Middle frontal gyrus (tissue), 1 donor: ENCODE data around the gene KRT5.

Source experiments
- DNase-seq: peaks from one replicate; pipeline ENCODE4 v3.0.0-alpha.2; 2015; ENCODE audit warnings: low spot score; ENCODE audit errors: extremely low spot score

KRT5 gene

GRCh38 chr12:52537101-52537500 is 16.9 kb upstream of the KRT5 start:
- DNase-seq, result no peak

- no peak for DNase-seq
Measured at GRCh38 chr12:52535574-52535973, 15.4 kb upstream of the KRT5 start.

- DNase-seq, result no peak
Measured at GRCh38 chr12:52534482-52534881, 14.3 kb upstream of the KRT5 start.

- no peak for DNase-seq
Measured at GRCh38 chr12:52533686-52534470, 13.7 kb upstream of the KRT5 start.

- no peak for DNase-seq
Measured at GRCh38 chr12:52532636-52533035, 12.4 kb upstream of the KRT5 start.

- no peak for DNase-seq
Measured at GRCh38 chr12:52531566-52532300, 11.5 kb upstream of the KRT5 start.

- DNase-seq, result no peak
Measured at GRCh38 chr12:52530905-52531304, 10.7 kb upstream of the KRT5 start.

GRCh38 chr12:52530366-52530765 is 10.2 kb upstream of the KRT5 start:
- no peak for DNase-seq

GRCh38 chr12:52529846-52530245 is 9.7 kb upstream of the KRT5 start:
- DNase-seq, result no peak

GRCh38 chr12:52529417-52529816 is 9.2 kb upstream of the KRT5 start:
- DNase-seq, result no peak

- DNase-seq, result no peak
Measured at GRCh38 chr12:52528641-52529143, 8.5 kb upstream of the KRT5 start.

- no peak for DNase-seq
Measured at GRCh38 chr12:52527121-52527800, 7.1 kb upstream of the KRT5 start.

GRCh38 chr12:52526511-52526951 is 6.3 kb upstream of the KRT5 start:
- DNase-seq, result no peak

- DNase-seq, result no peak
Measured at GRCh38 chr12:52525661-52526499, 5.7 kb upstream of the KRT5 start.

GRCh38 chr12:52524898-52525591 is 4.9 kb upstream of the KRT5 start:
- no peak for DNase-seq

- DNase-seq, result no peak
Measured at GRCh38 chr12:52524241-52524897, 4.2 kb upstream of the KRT5 start.

- no peak for DNase-seq
Measured at GRCh38 chr12:52523824-52524223, 3.6 kb upstream of the KRT5 start.

- DNase-seq, result no peak
Measured at GRCh38 chr12:52522346-52523011, 2.3 kb upstream of the KRT5 start.

GRCh38 chr12:52521568-52522266 is 1.5 kb upstream of the KRT5 start:
- DNase-seq, result no peak
